HG03432 (cell line): ENCODE measurements around the gene CISD3.

Experiments used
- ATAC-seq: cut with Tn5 transposase; IDR thresholded peaks from one replicate; pipeline ENCODE4 v1.9.1; 2021; ENCODE audit warnings: mild to moderate bottlenecking, moderate library complexity; ENCODE audit not compliant: unreplicated experiment

Gene CISD3

GRCh38 chr17:38727736-38728135, 2.4 kb upstream of the CISD3 start:
- no peak for ATAC-seq

- ATAC-seq: no peak
These were observed 1.8 kb upstream of the CISD3 start for GRCh38 chr17:38728290-38728831.

- no peak for ATAC-seq
These were observed 714 bp upstream of the CISD3 start for GRCh38 chr17:38729368-38729885.

- no peak for ATAC-seq
These were observed 612 bp downstream of the CISD3 start for GRCh38 chr17:38730526-38731379.

GRCh38 chr17:38731526-38732294, 1.6 kb downstream of the CISD3 start:
- no peak for ATAC-seq

GRCh38 chr17:38732376-38733281, 2.5 kb downstream of the CISD3 start:
- ATAC-seq: no peak

GRCh38 chr17:38733282-38733981, 3.3 kb downstream of the CISD3 start:
- no peak for ATAC-seq

GRCh38 chr17:38733982-38734973, 4.1 kb downstream of the CISD3 start:
- ATAC-seq: no peak

GRCh38 chr17:38735161-38735997, 5.2 kb downstream of the CISD3 start:
- no peak for ATAC-seq

- no peak for ATAC-seq
These were observed 8.0 kb downstream of the CISD3 start for GRCh38 chr17:38738007-38738662.

GRCh38 chr17:38738686-38739085, 8.5 kb downstream of the CISD3 start:
- ATAC-seq: no peak

- ATAC-seq: no peak
These were observed 9.2 kb downstream of the CISD3 start for GRCh38 chr17:38739305-38739704.

GRCh38 chr17:38740044-38740443, 9.9 kb downstream of the CISD3 start:
- no peak for ATAC-seq

- no peak for ATAC-seq
These were observed 10.7 kb downstream of the CISD3 start for GRCh38 chr17:38740806-38741205.

GRCh38 chr17:38741461-38741860, 11.3 kb downstream of the CISD3 start:
- ATAC-seq: no peak

GRCh38 chr17:38741921-38742410, 11.8 kb downstream of the CISD3 start:
- ATAC-seq: no peak
